Peyer's patch (tissue), 4 donors: ENCODE results near the gene SMYD4. TPM values are rescaled to one million over a fixed set of nuclear protein-coding genes. Genes with fewer than 3 reads are reported as not detected.
"Not testable (repeated sequence)": the region's sequence is repeated elsewhere in the genome, so short reads cannot be mapped to it uniquely, and the experiment has no call there.

Experiments
- DNase-seq, 3 donors: peaks; one replicate each; pipeline ENCODE4 v3.0.0-alpha.2; 2017 to 2019
- H3K27ac ChIP-seq, 4 donors: fragments of 200-600 bp; sonication (generic); one replicate each; pipeline ENCODE4 v1.5.1; 2016 to 2019
- H3K27me3 ChIP-seq, 2 donors: fragments of 200-600 bp; sonication (generic); one replicate each; pipeline ENCODE4 v1.5.1; 2019
- H3K36me3 ChIP-seq, 3 donors: fragments of 200-600 bp; sonication (generic); one replicate each; pipeline ENCODE4 v1.5.1; 2016 to 2019
- H3K4me1 ChIP-seq, 4 donors: fragments of 200-600 bp; sonication (generic); one replicate each; pipeline ENCODE4 v1.5.1; 2016 to 2019
- H3K4me3 ChIP-seq, 4 donors: fragments of 200-600 bp; sonication (generic); 1 replicate in 3 of 4; 2 replicates in 1 of 4; pipeline ENCODE4 v1.5.1; 2016 to 2019; ENCODE audit warnings: mild to moderate bottlenecking in 1 of 4
- H3K9me3 ChIP-seq, 4 donors: fragments of 200-600 bp; sonication (generic); one replicate each; pipeline ENCODE4 v1.5.1; 2016 to 2019; ENCODE audit warnings: mild to moderate bottlenecking in 1 of 4
- POLR2A ChIP-seq, 2 donors: fragments of 450-650 bp; IDR thresholded peaks; one replicate each; pipeline ENCODE4 v1.5.1; 2017; ENCODE audit warnings: antibody characterized with exemption in 2 of 2, mild to moderate bottlenecking in 2 of 2, moderate library complexity in 2 of 2
- total RNA-seq, 4 donors: library from RNA; depleted of rRNA; stranded (reverse); fragments of >200 nt; gene quantifications; one replicate each; pipeline ENCODE4 v1.1.0, GENCODE V29; 2016
- TF ChIP-seq, protein P1 (sequence below), 6 experiments: fragments of 450-650 bp in 4 of 6; fragments of 200-600 bp in 2 of 6; sonication (generic) in 1 of 6; IDR thresholded peaks; one replicate each; pipeline ENCODE4 v1.5.1; 2017 to 2019; ENCODE audit warnings: antibody characterized with exemption in 6 of 6, mild to moderate bottlenecking in 3 of 6, moderate library complexity in 1 of 6

SMYD4 gene
- total RNA-seq, 4 donors from 2014 or later, result 31.2 to 42.1 (median 39.8) TPM

GRCh38 chr17:1829216-1829591 lies 498 bp downstream of the SMYD4 start:
- peak overlapping the region; percentile 85 to 95 (median 88) for H3K27ac ChIP-seq
- no peaks in the 10 kb centered on the region for H3K9me3 ChIP-seq
- peaks cover 0 to 33% (median 0%) of the 10 kb centered on the region in 3 donors for H3K36me3 ChIP-seq
- TF ChIP-seq POLR2A (IDR thresholded peaks at IDR 0.05), result no peak
- TF ChIP-seq, protein P1, sequence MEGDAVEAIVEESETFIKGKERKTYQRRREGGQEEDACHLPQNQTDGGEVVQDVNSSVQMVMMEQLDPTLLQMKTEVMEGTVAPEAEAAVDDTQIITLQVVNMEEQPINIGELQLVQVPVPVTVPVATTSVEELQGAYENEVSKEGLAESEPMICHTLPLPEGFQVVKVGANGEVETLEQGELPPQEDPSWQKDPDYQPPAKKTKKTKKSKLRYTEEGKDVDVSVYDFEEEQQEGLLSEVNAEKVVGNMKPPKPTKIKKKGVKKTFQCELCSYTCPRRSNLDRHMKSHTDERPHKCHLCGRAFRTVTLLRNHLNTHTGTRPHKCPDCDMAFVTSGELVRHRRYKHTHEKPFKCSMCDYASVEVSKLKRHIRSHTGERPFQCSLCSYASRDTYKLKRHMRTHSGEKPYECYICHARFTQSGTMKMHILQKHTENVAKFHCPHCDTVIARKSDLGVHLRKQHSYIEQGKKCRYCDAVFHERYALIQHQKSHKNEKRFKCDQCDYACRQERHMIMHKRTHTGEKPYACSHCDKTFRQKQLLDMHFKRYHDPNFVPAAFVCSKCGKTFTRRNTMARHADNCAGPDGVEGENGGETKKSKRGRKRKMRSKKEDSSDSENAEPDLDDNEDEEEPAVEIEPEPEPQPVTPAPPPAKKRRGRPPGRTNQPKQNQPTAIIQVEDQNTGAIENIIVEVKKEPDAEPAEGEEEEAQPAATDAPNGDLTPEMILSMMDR (IDR thresholded peaks at IDR 0.05), result no peak
- peak in 1 of 3 donors; percentile 52 for DNase-seq
- H3K4me1 ChIP-seq, result peaks cover 0 to 16% (median 9%) of the 10 kb centered on the region in 4 donors
- peak overlapping the region; percentile 75 to 99 (median 88) for H3K4me3 ChIP-seq
- no peaks in the 10 kb centered on the region for H3K27me3 ChIP-seq

DNA sequence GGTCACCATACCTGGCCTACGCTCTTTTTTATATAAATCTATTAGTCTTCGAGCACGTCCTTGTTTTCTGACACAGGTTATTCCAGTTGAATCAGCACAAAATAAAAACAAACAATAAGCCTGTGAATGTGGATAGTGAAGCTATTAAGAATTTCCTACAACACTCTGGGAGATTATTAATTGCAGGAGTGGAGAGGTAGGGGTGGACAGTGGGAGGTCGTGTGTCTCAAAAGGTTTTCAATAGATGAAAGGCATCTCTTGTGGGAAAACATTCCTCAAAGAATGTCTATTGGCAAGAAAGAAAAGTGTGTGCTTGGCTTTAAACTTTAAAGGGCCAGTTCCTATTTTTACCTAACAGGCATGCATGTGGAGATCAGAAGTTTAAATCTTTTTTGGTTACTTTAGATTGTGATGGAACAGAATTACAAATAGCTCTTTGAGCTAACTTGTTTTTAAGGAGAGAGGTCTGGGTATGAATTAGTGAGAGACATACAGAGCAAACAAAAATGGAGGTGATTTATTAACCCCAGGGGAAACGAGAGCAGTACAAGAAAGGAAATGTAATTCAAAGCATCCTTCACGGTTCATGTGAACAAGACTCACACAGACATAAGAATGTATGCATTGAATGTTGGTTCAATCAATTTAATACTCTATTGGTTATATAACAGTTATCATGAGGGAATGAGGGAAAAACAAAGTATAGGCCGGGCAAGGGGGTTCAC lies 9.0 kb downstream of the SMYD4 start:
- H3K27me3 ChIP-seq, result no peaks in the 10 kb centered on the region
- H3K27ac ChIP-seq, result no peak overlapping the region
- no peak for DNase-seq
- H3K4me3 ChIP-seq, result no peak overlapping the region
- no peaks in the 10 kb centered on the region for H3K4me1 ChIP-seq
- no peak for TF ChIP-seq POLR2A (IDR thresholded peaks at IDR 0.05)
- TF ChIP-seq, protein P1 (IDR thresholded peaks at IDR 0.05), result no peak
- peaks cover 0 to 20% (median 0%) of the 10 kb centered on the region in 3 donors for H3K36me3 ChIP-seq
- no peaks in the 10 kb centered on the region for H3K9me3 ChIP-seq

- Histone ChIP-seq H3K27me3 (no peaks in the 10 kb centered on the region), H3K4me1 (peaks cover 0 to 10% (median 0%) of the 10 kb centered on the region in 4 donors), H3K27ac (no peak overlapping the region), H3K36me3 (peaks cover 0 to 11% (median 0%) of the 10 kb centered on the region in 3 donors), H3K4me3 (no peak overlapping the region), H3K9me3 (no peaks in the 10 kb centered on the region)
- TF ChIP-seq, protein P1 (IDR thresholded peaks at IDR 0.05), result no peak
- no peak for TF ChIP-seq POLR2A (IDR thresholded peaks at IDR 0.05)
- no peak for DNase-seq
Observed at GRCh38 chr17:1813088-1813487, 16.6 kb downstream of the SMYD4 start.

- Histone ChIP-seq H3K36me3 (peaks cover 0 to 11% (median 0%) of the 10 kb centered on the region in 3 donors), H3K27me3 (no peaks in the 10 kb centered on the region), H3K9me3 (no peaks in the 10 kb centered on the region), H3K4me1 (peaks cover 0 to 10% (median 0%) of the 10 kb centered on the region in 4 donors), H3K27ac (peak overlapping the region in 3 of 4 donors; percentile 1 to 80 (median 45)), H3K4me3 (no peak overlapping the region)
- TF ChIP-seq, protein P1 (IDR thresholded peaks at IDR 0.05), result no peak
- peak in 1 of 2 donors; percentile 14 for TF ChIP-seq POLR2A (IDR thresholded peaks at IDR 0.05)
- DNase-seq, result peak in 2 of 3 donors; percentile 69 to 73
Observed at GRCh38 chr17:1810450-1811103, 19.1 kb downstream of the SMYD4 start.

DNA sequence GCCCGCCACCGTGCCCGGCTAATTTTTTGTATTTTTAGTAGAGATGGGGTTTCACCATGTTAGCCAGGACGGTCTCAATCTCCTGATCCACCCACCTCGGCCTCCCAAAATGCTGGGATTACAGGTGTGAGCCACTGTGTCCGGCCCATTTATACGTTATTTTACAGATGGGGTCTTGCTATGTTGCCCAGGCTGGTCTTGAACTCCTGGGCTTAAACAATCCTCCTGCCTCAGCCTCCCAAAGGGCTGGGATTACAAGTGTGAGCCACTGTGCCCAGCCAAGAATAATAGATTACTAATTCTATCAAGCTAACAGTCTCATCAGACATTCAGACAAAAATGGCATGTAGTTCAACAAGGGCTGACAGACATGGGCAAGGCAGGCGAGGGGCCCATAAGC lies 19.9 kb downstream of the SMYD4 start:
- peak in 1 of 3 donors; percentile 18 for DNase-seq
- not testable (repeated sequence) for H3K4me1 ChIP-seq, H3K27me3 ChIP-seq, H3K9me3 ChIP-seq, H3K4me3 ChIP-seq
- H3K36me3 ChIP-seq, result peaks cover 0 to 11% (median 0%) of the 10 kb centered on the region in 3 donors
- H3K27ac ChIP-seq, result peak overlapping the region in 3 of 4 donors; percentile 1 to 80 (median 45)

- DNase-seq, result no peak
- H3K4me3 ChIP-seq, result no peak overlapping the region
- H3K36me3 ChIP-seq, result peaks cover 0 to 22% (median 0%) of the 10 kb centered on the region in 3 donors
- peaks cover 0 to 10% (median 0%) of the 10 kb centered on the region in 4 donors for H3K4me1 ChIP-seq
- TF ChIP-seq POLR2A (IDR thresholded peaks at IDR 0.05), result no peak
- TF ChIP-seq, protein P1 (IDR thresholded peaks at IDR 0.05), result no peak
- H3K27me3 ChIP-seq, result no peaks in the 10 kb centered on the region
- H3K27ac ChIP-seq, result peak overlapping the region in 2 of 4 donors; percentile 36 to 73
- no peaks in the 10 kb centered on the region for H3K9me3 ChIP-seq
Observed at GRCh38 chr17:1808644-1809043, 21.1 kb downstream of the SMYD4 start.
